ENCODE measurements around the gene SAMD8.

GRCh38 chr10:75099952-75100763, 11.3 kb upstream of the SAMD8 start:
- TF ChIP-seq CTCF (IDR thresholded peaks at IDR 0.05) (peak; percentile 95 to 99 (median 98)), POLR2A (IDR thresholded peaks at IDR 0.05) (no peak)

Measured in thyroid gland (tissue), 4 donors.